Activated B cell treated with CpG ODN at 0.5 μM for 24 hours (primary cell): ENCODE measurements around the gene MOGAT1. TPM values are rescaled to one million over a fixed set of nuclear protein-coding genes. Genes with fewer than 3 reads are reported as not detected.

Source experiments
- ATAC-seq: fragments of 200-7000 bp; cut with Tn5 transposase; one replicate; pipeline ENCODE4 v1.10.0; 2021; ENCODE audit warnings: low read depth, mild to moderate bottlenecking, moderate library complexity
- CTCF ChIA-PET: fragments of 350-600 bp; sonication (Branson Sonifier 250); formaldehyde crosslinking; loops from one replicate; lab custom pipeline; 2021; ENCODE audit warnings: antibody characterized with exemption; lab: Charles Lee
- POLR2A ChIA-PET: fragments of 350-600 bp; sonication (Branson Sonifier 250); formaldehyde crosslinking; loops from one replicate; lab custom pipeline; 2021; ENCODE audit warnings: antibody characterized with exemption; lab: Charles Lee
- DNase-seq: peaks from one replicate; pipeline ENCODE4 v3.0.0; 2022
- H3K27ac Mint-ChIP-seq: one replicate; pipeline ENCODE4 v1.8.0; 2020; ENCODE audit warnings: mixed read lengths
- H3K27me3 Mint-ChIP-seq: one replicate; pipeline ENCODE4 v1.8.0; 2021; ENCODE audit warnings: mixed read lengths
- H3K36me3 Mint-ChIP-seq: one replicate; pipeline ENCODE4 v1.8.0; 2021; ENCODE audit warnings: low read depth, mixed read lengths
- H3K4me1 Mint-ChIP-seq: one replicate; pipeline ENCODE4 v1.8.0; 2021; ENCODE audit warnings: mixed read lengths
- H3K4me3 Mint-ChIP-seq: one replicate; pipeline ENCODE4 v1.8.0; 2020; ENCODE audit warnings: mild to moderate bottlenecking, mixed read lengths
- H3K9me3 Mint-ChIP-seq: one replicate; pipeline ENCODE4 v1.8.0; 2020; ENCODE audit warnings: mixed read lengths
- intact Hi-C: fragments of 100-400 bp; cut with micrococcal nuclease; formaldehyde crosslinking; loops from one replicate; pipeline ENCODE4 v1.15.1; 2024
- total RNA-seq: library from RNA; stranded (reverse); gene quantifications from 2 replicates; pipeline ENCODE4 v1.2.3, GENCODE V29; 2022
- TF ChIP-seq, protein P1 (sequence below): fragments of 200-600 bp; IDR thresholded peaks from one replicate; pipeline ENCODE4 v1.8.0; 2022; ENCODE audit warnings: antibody characterized with exemption, mild to moderate bottlenecking

MOGAT1 gene, protein sequence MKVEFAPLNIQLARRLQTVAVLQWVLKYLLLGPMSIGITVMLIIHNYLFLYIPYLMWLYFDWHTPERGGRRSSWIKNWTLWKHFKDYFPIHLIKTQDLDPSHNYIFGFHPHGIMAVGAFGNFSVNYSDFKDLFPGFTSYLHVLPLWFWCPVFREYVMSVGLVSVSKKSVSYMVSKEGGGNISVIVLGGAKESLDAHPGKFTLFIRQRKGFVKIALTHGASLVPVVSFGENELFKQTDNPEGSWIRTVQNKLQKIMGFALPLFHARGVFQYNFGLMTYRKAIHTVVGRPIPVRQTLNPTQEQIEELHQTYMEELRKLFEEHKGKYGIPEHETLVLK
- not detected in 2 replicates for total RNA-seq

- intact Hi-C loops: no loop called here
- no peak for ATAC-seq
- H3K9me3 Mint-ChIP-seq: no peaks in the 10 kb centered on the region
- H3K27ac Mint-ChIP-seq: no peak within 1 kb of the TSS
- TF ChIP-seq, protein P1, sequence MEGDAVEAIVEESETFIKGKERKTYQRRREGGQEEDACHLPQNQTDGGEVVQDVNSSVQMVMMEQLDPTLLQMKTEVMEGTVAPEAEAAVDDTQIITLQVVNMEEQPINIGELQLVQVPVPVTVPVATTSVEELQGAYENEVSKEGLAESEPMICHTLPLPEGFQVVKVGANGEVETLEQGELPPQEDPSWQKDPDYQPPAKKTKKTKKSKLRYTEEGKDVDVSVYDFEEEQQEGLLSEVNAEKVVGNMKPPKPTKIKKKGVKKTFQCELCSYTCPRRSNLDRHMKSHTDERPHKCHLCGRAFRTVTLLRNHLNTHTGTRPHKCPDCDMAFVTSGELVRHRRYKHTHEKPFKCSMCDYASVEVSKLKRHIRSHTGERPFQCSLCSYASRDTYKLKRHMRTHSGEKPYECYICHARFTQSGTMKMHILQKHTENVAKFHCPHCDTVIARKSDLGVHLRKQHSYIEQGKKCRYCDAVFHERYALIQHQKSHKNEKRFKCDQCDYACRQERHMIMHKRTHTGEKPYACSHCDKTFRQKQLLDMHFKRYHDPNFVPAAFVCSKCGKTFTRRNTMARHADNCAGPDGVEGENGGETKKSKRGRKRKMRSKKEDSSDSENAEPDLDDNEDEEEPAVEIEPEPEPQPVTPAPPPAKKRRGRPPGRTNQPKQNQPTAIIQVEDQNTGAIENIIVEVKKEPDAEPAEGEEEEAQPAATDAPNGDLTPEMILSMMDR: no peak
- peak within 1 kb of the TSS; percentile 65 for H3K4me3 Mint-ChIP-seq
- no peaks in the 10 kb centered on the region for H3K36me3 Mint-ChIP-seq
- ChIA-PET CTCF (no interaction called here), POLR2A (no interaction called here)
- no peak for DNase-seq
- H3K4me1 Mint-ChIP-seq: peaks cover 14% of the 10 kb centered on the region
- H3K27me3 Mint-ChIP-seq: peaks cover 40% of the 10 kb centered on the region
Observed at GRCh38 chr2:222671259-222672067, at the start of gene MOGAT1. Gene MOGAT1 (plus strand): TSS chr2:222671658. CDS start chr2:222671786, 128 bp downstream.

- ATAC-seq (no peak), DNase-seq (no peak)
- Mint-ChIP-seq H3K27ac (no peak overlapping the region), H3K27me3 (no peaks in the 10 kb centered on the region), H3K36me3 (peaks cover 64% of the 10 kb centered on the region), H3K4me3 (no peak overlapping the region), H3K4me1 (no peaks in the 10 kb centered on the region), H3K9me3 (no peaks in the 10 kb centered on the region)
- intact Hi-C loops: no loop called here
- CTCF ChIA-PET: no interaction called here
- POLR2A ChIA-PET: no interaction called here
- TF ChIP-seq, protein P1: no peak
Observed at GRCh38 chr2:222621893-222622292, 49.6 kb upstream of the MOGAT1 start.

DNA sequence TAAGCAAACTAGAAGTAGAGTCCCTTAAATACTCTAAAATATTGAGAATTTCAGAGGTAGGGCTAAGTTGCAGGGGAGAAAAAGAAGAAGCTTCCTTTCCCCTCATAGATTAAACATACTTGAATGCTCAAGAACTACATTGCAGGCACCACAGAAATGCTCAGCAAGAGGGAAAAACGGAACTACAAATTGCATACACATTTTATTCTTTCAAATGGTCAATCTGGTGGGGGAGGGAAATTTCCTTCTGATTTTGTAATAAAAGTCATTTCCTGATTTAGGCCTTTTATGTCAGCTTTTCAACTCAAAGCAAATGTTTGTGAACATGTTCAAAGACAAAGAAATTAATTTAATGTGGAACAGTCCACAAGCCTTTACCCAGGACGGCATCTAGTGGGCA, 48.5 kb upstream of the MOGAT1 start:
- H3K4me3 Mint-ChIP-seq: no peak overlapping the region
- no peak overlapping the region for H3K27ac Mint-ChIP-seq
- H3K27me3 Mint-ChIP-seq: no peaks in the 10 kb centered on the region
- H3K9me3 Mint-ChIP-seq: no peaks in the 10 kb centered on the region
- CTCF ChIA-PET: no interaction called here
- POLR2A ChIA-PET: no interaction called here
- intact Hi-C loops: no loop called here
- DNase-seq (no peak), ATAC-seq (no peak)
- no peaks in the 10 kb centered on the region for H3K4me1 Mint-ChIP-seq
- TF ChIP-seq, protein P1: no peak
- peaks cover 67% of the 10 kb centered on the region for H3K36me3 Mint-ChIP-seq

GRCh38 chr2:222623756-222624309, 47.6 kb upstream of the MOGAT1 start:
- Mint-ChIP-seq H3K9me3 (no peaks in the 10 kb centered on the region), H3K4me1 (no peaks in the 10 kb centered on the region), H3K4me3 (no peak overlapping the region), H3K27ac (no peak overlapping the region), H3K36me3 (peaks cover 69% of the 10 kb centered on the region), H3K27me3 (no peaks in the 10 kb centered on the region)
- DNase-seq (no peak), ATAC-seq (no peak)
- TF ChIP-seq, protein P1: no peak
- intact Hi-C loops: no loop called here
- CTCF ChIA-PET: no interaction called here
- POLR2A ChIA-PET: no interaction called here

- Mint-ChIP-seq H3K27me3 (no peaks in the 10 kb centered on the region), H3K36me3 (peaks cover 75% of the 10 kb centered on the region), H3K4me1 (no peaks in the 10 kb centered on the region), H3K9me3 (no peaks in the 10 kb centered on the region), H3K27ac (no peak overlapping the region), H3K4me3 (no peak overlapping the region)
- TF ChIP-seq, protein P1: no peak
- CTCF ChIA-PET: no interaction called here
- POLR2A ChIA-PET: no interaction called here
- ATAC-seq: no peak
- no peak for DNase-seq
- intact Hi-C loops: no loop called here
Observed at GRCh38 chr2:222627764-222628163, 43.7 kb upstream of the MOGAT1 start.
